ENCODE data around the gene IMMP2L.

Gene IMMP2L

DNA sequence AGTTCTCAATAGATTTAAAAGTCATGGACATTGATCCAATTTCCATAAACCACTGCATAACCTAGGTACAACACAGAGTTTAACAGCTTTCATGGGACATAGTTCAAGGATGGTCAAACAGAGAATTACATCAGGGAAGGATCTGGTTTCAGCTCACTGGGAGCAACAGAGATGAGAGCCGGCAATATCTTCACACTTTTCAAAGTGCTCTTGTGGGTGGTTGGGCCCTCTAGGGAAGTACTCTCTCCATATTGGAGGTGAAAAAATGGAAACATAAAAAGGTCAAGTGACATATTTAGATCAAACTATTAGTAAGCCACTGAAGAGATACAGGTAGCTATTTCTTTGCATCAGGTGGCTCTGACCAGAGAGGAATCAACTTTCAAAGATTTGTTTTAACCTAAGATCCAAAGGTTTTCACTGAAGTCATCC, 533.1 kb downstream of the IMMP2L start:
- no peak overlapping the region for H3K4me3 ChIP-seq (ENCODE audit: low read length)
- no peak for DNase-seq (ENCODE audit: low read depth)
- TF ChIP-seq, protein P1, sequence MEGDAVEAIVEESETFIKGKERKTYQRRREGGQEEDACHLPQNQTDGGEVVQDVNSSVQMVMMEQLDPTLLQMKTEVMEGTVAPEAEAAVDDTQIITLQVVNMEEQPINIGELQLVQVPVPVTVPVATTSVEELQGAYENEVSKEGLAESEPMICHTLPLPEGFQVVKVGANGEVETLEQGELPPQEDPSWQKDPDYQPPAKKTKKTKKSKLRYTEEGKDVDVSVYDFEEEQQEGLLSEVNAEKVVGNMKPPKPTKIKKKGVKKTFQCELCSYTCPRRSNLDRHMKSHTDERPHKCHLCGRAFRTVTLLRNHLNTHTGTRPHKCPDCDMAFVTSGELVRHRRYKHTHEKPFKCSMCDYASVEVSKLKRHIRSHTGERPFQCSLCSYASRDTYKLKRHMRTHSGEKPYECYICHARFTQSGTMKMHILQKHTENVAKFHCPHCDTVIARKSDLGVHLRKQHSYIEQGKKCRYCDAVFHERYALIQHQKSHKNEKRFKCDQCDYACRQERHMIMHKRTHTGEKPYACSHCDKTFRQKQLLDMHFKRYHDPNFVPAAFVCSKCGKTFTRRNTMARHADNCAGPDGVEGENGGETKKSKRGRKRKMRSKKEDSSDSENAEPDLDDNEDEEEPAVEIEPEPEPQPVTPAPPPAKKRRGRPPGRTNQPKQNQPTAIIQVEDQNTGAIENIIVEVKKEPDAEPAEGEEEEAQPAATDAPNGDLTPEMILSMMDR (conservative IDR thresholded peaks at IDR 0.05; ENCODE audit: low read depth, low read length) = no peak

DNA sequence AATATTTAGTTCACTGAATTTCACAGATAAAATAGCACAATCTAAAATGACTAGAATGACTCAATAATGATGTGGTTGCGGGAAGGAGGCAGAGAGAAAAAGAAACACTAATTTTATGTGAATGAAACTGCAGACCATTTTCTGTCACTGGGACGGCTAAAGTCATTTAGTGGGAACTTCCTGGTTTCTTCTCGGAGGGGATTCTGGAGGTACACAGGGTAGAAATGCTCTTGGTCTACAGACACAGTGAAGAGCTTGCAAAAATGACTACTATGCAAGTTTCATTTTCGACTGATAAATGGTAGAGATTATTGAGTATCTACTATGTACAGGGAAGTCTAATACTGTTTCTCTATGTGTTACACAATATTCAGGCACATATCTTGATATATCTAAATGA, 534.9 kb downstream of the IMMP2L start:
- H3K4me3 ChIP-seq (ENCODE audit: low read length) = no peak overlapping the region
- no peak for DNase-seq (ENCODE audit: low read depth)

DNA sequence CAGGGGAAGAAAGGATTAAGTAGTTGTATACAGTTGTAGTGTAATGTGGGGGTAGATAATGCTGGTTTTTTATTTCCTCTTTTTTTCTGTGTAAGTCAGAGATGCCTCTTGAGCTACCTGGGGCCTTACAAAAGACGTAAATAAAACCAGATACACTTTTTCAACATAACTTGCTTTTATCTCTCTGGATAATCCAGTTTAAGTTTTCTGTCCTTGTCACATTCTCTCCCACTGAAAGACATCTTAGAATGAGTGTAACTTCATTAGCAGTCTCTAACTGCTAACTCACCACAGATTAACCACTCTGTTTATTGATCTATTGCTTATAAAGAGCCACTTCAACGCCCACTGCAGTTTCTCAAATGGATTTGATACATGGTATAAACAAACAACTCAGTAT, 535.5 kb downstream of the IMMP2L start:
- no peak for DNase-seq (ENCODE audit: low read depth)
- H3K4me3 ChIP-seq (ENCODE audit: low read length) = no peak overlapping the region
- TF ChIP-seq, protein P1 (conservative IDR thresholded peaks at IDR 0.05; ENCODE audit: low read depth, low read length) = no peak

More for the DNA sequence above, 534.9 kb downstream of the IMMP2L start:
- TF ChIP-seq, protein P1 (conservative IDR thresholded peaks at IDR 0.05; ENCODE audit: low read depth, low read length) = no peak

DNA sequence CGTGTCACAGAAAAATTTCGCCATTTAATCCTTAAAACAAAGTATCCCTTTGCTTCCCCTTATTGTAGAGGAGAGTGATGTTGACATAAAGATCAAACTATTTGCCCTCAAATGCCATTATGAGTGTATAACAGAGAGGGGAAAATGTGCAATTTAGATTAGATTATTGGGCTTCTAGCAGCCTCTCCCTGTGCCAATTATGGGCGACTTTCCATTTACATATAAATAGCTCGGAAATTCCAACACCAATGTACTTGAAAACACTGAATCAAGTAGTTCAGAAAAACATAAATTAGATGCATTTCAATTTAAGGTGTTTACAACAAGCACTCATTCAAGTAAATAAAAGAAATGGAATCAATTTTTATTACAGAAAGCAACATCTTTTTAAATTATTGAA, 535.9 kb downstream of the IMMP2L start:
- H3K4me3 ChIP-seq (ENCODE audit: low read length) = no peak overlapping the region
- DNase-seq (ENCODE audit: low read depth) = no peak
- TF ChIP-seq, protein P1 (conservative IDR thresholded peaks at IDR 0.05; ENCODE audit: low read depth, low read length) = no peak

DNA sequence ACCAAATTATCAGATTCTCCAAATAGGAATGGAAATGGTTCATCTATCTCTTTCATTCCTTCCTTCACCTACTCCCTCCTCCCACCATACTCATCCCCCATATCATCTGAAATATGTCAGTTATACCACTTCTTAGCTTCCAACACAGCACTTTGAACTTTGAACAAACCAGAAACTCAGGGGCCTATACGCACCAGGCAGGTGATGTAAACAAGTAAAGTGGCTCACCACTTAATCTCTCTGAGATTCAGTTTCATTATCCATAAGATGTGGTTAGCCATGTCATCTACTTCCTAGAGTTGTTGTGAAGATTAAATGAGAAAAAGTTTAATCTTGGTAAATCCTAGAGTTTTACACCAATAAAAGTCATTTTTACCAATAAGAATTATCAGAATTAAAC, 537.3 kb downstream of the IMMP2L start:
- DNase-seq (ENCODE audit: low read depth) = no peak
- TF ChIP-seq, protein P1 (conservative IDR thresholded peaks at IDR 0.05; ENCODE audit: low read depth, low read length) = no peak
- no peak overlapping the region for H3K4me3 ChIP-seq (ENCODE audit: low read length)

DNA sequence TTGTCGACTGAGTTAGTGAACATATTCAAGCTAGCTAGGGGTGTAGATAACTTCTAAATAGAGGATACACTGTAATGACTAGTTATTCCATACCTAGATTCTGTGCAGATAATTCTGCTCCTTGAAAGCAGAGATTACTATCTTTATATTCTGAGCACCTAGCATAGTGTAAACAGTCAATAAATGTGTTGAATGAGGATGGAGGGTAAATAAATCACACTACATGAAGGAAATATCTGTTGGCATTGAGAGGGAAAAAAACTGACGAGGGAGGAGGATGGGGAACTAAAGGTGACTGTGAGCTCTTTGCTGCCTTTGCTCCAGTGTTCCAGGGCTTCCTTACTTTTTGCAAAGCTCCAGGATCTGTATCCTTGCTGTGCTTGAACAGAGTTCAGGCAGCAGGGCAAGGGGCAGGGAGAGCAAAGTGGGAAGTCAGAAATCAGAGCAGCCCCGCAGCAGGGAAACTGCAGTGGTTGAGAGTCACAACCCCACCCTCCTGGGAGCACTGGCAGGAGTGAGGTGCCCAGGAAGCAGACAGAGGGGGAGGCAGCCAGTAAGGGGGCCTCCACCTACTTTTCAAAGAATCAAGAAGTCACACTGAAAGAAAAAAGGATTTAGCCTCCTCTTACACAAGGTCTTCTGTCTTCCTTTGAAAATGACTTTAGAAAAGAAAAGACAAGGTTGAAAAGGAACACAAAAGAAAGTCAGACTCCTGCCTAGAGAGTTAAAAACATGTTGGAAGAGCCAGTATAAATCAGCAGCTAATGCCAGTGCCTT, 543.1 kb downstream of the IMMP2L start:
- H3K4me3 ChIP-seq (ENCODE audit: low read length) = no peak overlapping the region
- no peak for DNase-seq (ENCODE audit: low read depth)
- TF ChIP-seq, protein P1 (conservative IDR thresholded peaks at IDR 0.05; ENCODE audit: low read depth, low read length) = no peak

DNA sequence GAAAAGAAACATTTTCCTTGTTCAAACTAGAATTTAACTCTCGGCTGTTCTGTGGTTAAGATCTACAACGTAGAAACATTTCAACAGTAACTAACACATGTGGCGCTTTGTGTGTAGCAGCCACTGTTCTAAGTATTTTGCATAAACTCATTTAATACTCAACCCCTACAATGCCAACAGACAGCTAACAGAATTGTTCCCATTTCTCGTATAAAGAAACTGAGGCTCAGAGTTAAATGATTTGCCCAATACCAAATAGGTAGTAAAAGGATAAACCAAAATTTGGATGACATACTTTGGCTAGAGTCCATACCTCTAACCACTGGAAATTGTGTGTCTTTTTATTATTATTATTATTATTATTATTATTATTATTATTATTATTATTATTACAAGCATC, 543.8 kb downstream of the IMMP2L start:
- no peak overlapping the region for H3K4me3 ChIP-seq (ENCODE audit: low read length)
- DNase-seq (ENCODE audit: low read depth) = no peak
- TF ChIP-seq, protein P1 (conservative IDR thresholded peaks at IDR 0.05; ENCODE audit: low read depth, low read length) = no peak

Data from retinal pigment epithelial cell (primary cell).